ENCODE data around the gene ETS1. TPM values are rescaled to one million over a fixed set of nuclear protein-coding genes. Genes with fewer than 3 reads are reported as not detected.

ETS1 gene
- polyA plus RNA-seq (2011; rRNA removed) = 32.3 and 34.6 TPM in 2 replicates
- 51.1 and 58.3 TPM in 2 replicates for polyA minus RNA-seq (2011; rRNA and poly(A)+ RNA removed)

DNA sequence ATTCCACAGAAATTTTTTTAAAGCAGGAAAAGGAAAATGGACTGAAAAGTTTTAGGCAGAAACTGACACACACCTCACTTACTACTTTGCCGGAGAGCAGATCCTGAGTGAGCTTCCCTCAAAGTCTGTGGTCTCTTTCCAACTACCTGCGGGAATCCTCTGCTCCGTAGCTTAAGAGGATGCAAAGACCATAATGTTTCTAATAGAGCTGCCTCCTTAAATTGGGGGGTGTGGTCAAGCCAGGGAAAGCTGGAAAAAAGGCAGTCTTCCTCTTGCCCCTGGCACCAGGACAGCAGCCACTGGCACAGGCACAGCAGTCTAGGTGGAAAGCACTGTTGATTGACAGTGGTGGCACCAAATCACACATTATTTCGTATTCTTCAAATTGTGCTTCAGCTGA, at the start of gene ETS1:
Gene ETS1 (minus strand): TSS at position 144 of the 400 bp plus-strand sequence. CDS start 14,428 bp downstream, outside the sequence.
- CTCF ChIA-PET = interaction anchor here (0.6 to 1.2 kb wide), 3 partner anchors 32 to 415 kb away, joined by 3 to 4 read pairs (median 3); no protein-coding TSS in a partner anchor
- Histone ChIP-seq H3K27me3 (ENCODE audit: control insufficient read depth, insufficient read depth, low read length) (no peaks in the 10 kb centered on the region), H3K27ac (ENCODE audit: low read depth, low read length) (no peak within 1 kb of the TSS), H3K9me3 (ENCODE audit: control insufficient read depth, insufficient read depth, low read length) (no peaks in the 10 kb centered on the region), H3K4me3 (ENCODE audit: low read depth, low read length) (peak within 1 kb of the TSS; percentile 33)
- POLR2A ChIA-PET = no interaction called here
- TF ChIP-seq, protein P1, sequence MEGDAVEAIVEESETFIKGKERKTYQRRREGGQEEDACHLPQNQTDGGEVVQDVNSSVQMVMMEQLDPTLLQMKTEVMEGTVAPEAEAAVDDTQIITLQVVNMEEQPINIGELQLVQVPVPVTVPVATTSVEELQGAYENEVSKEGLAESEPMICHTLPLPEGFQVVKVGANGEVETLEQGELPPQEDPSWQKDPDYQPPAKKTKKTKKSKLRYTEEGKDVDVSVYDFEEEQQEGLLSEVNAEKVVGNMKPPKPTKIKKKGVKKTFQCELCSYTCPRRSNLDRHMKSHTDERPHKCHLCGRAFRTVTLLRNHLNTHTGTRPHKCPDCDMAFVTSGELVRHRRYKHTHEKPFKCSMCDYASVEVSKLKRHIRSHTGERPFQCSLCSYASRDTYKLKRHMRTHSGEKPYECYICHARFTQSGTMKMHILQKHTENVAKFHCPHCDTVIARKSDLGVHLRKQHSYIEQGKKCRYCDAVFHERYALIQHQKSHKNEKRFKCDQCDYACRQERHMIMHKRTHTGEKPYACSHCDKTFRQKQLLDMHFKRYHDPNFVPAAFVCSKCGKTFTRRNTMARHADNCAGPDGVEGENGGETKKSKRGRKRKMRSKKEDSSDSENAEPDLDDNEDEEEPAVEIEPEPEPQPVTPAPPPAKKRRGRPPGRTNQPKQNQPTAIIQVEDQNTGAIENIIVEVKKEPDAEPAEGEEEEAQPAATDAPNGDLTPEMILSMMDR (IDR thresholded peaks at IDR 0.05; ENCODE audit: low read depth, low read length) = no peak
- no peak for DNase-seq (ENCODE audit: low read depth, low spot score)

GRCh38 chr11:128634395-128634794, 47.0 kb upstream of the ETS1 start:
- no peak overlapping the region for H3K4me3 ChIP-seq (ENCODE audit: low read depth, low read length)
- no peak overlapping the region for H3K27ac ChIP-seq (ENCODE audit: low read depth, low read length)
- H3K27me3 ChIP-seq (ENCODE audit: control insufficient read depth, insufficient read depth, low read length) = peaks cover 12% of the 10 kb centered on the region
- ChIA-PET CTCF (interaction anchor here (4.6 to 7.3 kb wide), 4 partner anchors 197 to 475 kb away, joined by 116 to 295 read pairs (median 194); no protein-coding TSS in a partner anchor), POLR2A (no interaction called here)
- no peaks in the 10 kb centered on the region for H3K9me3 ChIP-seq (ENCODE audit: control insufficient read depth, insufficient read depth, low read length)
- DNase-seq (ENCODE audit: low read depth, low spot score) = no peak
- TF ChIP-seq, protein P1 (IDR thresholded peaks at IDR 0.05; ENCODE audit: low read depth, low read length) = no peak

DNA sequence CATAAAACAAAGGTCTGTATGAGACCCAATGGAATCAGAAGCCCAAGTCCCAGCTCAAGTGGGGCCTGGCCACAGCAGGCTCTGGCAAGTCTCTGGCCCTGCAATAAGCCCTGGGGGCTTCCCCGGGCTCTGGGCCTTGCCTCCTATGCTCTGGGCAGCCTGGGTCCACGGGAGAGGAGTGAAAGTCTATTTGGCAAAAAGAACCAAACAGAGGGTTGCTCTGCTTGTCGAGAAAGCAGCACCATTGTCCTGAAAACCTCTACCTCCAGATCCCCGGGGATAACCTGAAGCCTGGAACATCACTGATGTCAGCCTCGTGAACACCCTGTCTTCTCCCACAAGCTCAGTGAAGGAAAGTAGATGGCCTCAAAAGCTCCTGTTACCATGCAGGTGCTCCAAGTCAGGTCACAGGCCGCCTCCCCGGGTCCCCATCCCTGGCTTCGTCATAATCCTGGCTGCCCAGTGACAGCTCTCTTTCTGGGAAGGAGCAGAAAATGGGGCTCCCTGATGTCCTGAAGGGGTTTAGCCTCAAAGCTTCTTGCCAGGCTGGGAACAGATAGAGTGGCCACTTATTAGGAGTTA, 46.1 kb upstream of the ETS1 start:
- Histone ChIP-seq H3K27ac (ENCODE audit: low read depth, low read length) (no peak overlapping the region), H3K4me3 (ENCODE audit: low read depth, low read length) (no peak overlapping the region), H3K9me3 (ENCODE audit: control insufficient read depth, insufficient read depth, low read length) (no peaks in the 10 kb centered on the region), H3K27me3 (ENCODE audit: control insufficient read depth, insufficient read depth, low read length) (peaks cover 12% of the 10 kb centered on the region)
- ChIA-PET POLR2A (no interaction called here), CTCF (interaction anchor here (0.8 to 7.3 kb wide), 10 partner anchors 21 to 602 kb away, joined by 3 to 295 read pairs (median 7); no protein-coding TSS in a partner anchor)
- DNase-seq (ENCODE audit: low read depth, low spot score) = no peak
- TF ChIP-seq, protein P1 (IDR thresholded peaks at IDR 0.05; ENCODE audit: low read depth, low read length) = no peak

DNA sequence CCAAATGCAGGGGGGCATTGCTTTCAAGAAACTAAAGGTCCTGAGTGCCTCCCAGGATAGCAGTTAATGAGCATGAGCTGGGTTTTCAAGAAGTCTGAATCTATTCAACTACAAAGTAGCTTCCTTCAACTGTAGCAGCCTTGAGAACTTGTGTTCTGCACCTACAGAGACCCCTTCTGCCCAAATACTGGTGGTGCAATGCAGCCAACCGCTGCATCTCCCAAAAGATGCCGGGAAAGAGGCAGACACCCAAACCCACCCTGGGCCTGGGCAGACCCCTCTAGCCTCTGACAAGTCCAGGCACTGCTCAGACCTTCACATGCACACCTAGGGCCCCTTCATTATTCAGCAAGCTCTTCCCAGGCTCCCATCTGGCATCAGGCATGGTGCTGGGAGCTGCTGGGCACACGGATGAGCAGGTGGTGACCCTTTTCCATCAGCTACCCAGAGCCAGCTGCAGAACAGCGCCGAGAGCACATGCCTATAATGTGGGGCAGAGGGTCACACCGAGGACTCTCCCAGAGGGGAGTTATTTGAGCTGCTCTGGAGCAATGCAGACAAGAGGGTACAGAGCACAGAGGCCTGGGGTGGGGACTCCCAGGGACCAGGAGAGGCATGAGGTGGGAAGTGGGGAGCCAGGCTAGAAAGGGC, 44.9 kb upstream of the ETS1 start:
- POLR2A ChIA-PET = interaction anchor here (0.7 kb wide), 1 partner anchor 55 kb away, joined by 3 read pairs; no protein-coding TSS in a partner anchor
- TF ChIP-seq, protein P1 (IDR thresholded peaks at IDR 0.05; ENCODE audit: low read depth, low read length) = peak; percentile 88
- DNase-seq (ENCODE audit: low read depth, low spot score) = peak; percentile 45

More for the DNA sequence above, 44.9 kb upstream of the ETS1 start:
- Histone ChIP-seq H3K9me3 (ENCODE audit: control insufficient read depth, insufficient read depth, low read length) (no peaks in the 10 kb centered on the region; the same call in 1 of the 2 replicates), H3K4me3 (ENCODE audit: low read depth, low read length) (no peak overlapping the region), H3K27me3 (ENCODE audit: control insufficient read depth, insufficient read depth, low read length) (peaks cover 3% of the 10 kb centered on the region), H3K27ac (ENCODE audit: low read depth, low read length) (no peak overlapping the region)
- CTCF ChIA-PET = interaction anchor here (0.6 to 7.3 kb wide), 65 partner anchors 8 to 600 kb away, joined by 3 to 295 read pairs (median 5); no protein-coding TSS in a partner anchor

All from AG04450 (cell line).